ENCODE results near the gene HDDC2. TPM values are rescaled to one million over a fixed set of nuclear protein-coding genes. Genes with fewer than 3 reads are reported as not detected.

HDDC2 gene
- polyA plus RNA-seq, 1 donor from 2014 or later: 80.4 TPM

Other genes starting within 250 kb of the HDDC2 start
- gene TPD52L1, start 148.2 kb downstream of the HDDC2 start, polyA plus RNA-seq: not detected

Measured in IgD-negative memory B cell (primary cell).